Activated CD8-positive, alpha-beta T cell treated with anti-CD3 and anti-CD28 coated beads for 36 hours (primary cell): ENCODE results near the gene TMEM126A. TPM values are rescaled to one million over a fixed set of nuclear protein-coding genes. Genes with fewer than 3 reads are reported as not detected.

Experiments
- ATAC-seq: fragments of 200-7000 bp; cut with Tn5 transposase; one replicate; pipeline ENCODE4 v1.10.0; 2021; ENCODE audit warnings: mild to moderate bottlenecking, moderate library complexity
- CTCF ChIA-PET: fragments of 350-600 bp; sonication (Branson Sonifier 250); formaldehyde crosslinking; loops from one replicate; lab custom pipeline; 2021; ENCODE audit warnings: antibody characterized with exemption; lab: Charles Lee
- POLR2A ChIA-PET: fragments of 350-600 bp; sonication (Branson Sonifier 250); formaldehyde crosslinking; loops from one replicate; lab custom pipeline; 2021; ENCODE audit warnings: antibody characterized with exemption; lab: Charles Lee
- DNase-seq: peaks from one replicate; pipeline ENCODE4 v3.0.0-alpha.2; 2020
- H3K27ac Mint-ChIP-seq: one replicate; pipeline ENCODE4 v1.8.0; 2021; ENCODE audit warnings: mild to moderate bottlenecking, mixed read lengths
- H3K27me3 Mint-ChIP-seq: one replicate; pipeline ENCODE4 v1.8.0; 2021; ENCODE audit warnings: mixed read lengths
- H3K36me3 Mint-ChIP-seq: one replicate; pipeline ENCODE4 v1.8.0; 2021; ENCODE audit warnings: low read depth, mixed read lengths
- H3K4me1 Mint-ChIP-seq: one replicate; pipeline ENCODE4 v1.8.0; 2021; ENCODE audit warnings: low read depth, mixed read lengths
- H3K4me3 Mint-ChIP-seq: one replicate; pipeline ENCODE4 v1.8.0; 2021; ENCODE audit warnings: mild to moderate bottlenecking, moderate library complexity, mixed read lengths
- H3K9me3 Mint-ChIP-seq: one replicate; pipeline ENCODE4 v1.8.0; 2021; ENCODE audit warnings: mixed read lengths
- CTCF ChIP-seq: fragments of 200-600 bp; IDR thresholded peaks from one replicate; pipeline ENCODE4 v1.8.0; 2022; ENCODE audit warnings: antibody characterized with exemption, mild to moderate bottlenecking
- intact Hi-C: fragments of 100-400 bp; cut with micrococcal nuclease; formaldehyde crosslinking; loops from one replicate; pipeline ENCODE4 v1.10.0; 2022
- total RNA-seq, 2 experiments: library from RNA; stranded (reverse); gene quantifications; one replicate each; pipeline ENCODE4 v1.2.3, GENCODE V29; 2021

Gene TMEM126A
- total RNA-seq, 2 experiments from 2014 or later: 47.3 to 48.9 TPM

- no peaks in the 10 kb centered on the region for H3K27me3 Mint-ChIP-seq
- H3K4me3 Mint-ChIP-seq: no peak overlapping the region
- ChIA-PET CTCF (interaction anchor here (2.1 kb wide), 1 partner anchor 10 kb away, joined by 8 read pairs; the partner anchor contains the start of gene TMEM126A), POLR2A (interaction anchor here (2.7 kb wide), 1 partner anchor 11 kb away, joined by 15 read pairs; the partner anchor contains the start of gene TMEM126A)
- peaks cover 55% of the 10 kb centered on the region for H3K4me1 Mint-ChIP-seq
- no peak for DNase-seq
- no peak overlapping the region for H3K27ac Mint-ChIP-seq
- TF ChIP-seq CTCF: no peak
- H3K9me3 Mint-ChIP-seq: no peaks in the 10 kb centered on the region
- intact Hi-C loops: no loop called here
- no peak for ATAC-seq
- H3K36me3 Mint-ChIP-seq: peaks cover 61% of the 10 kb centered on the region
Observed at GRCh38 chr11:85658180-85658579, 10.4 kb downstream of the TMEM126A start.

- DNase-seq: no peak
- intact Hi-C loops: loop anchor here (5.0 to 10.0 kb wide), 3 partner anchors 35 to 163 kb away; partner anchors contain the start of genes DLG2 and TMEM126B
- CTCF ChIA-PET: no interaction called here
- ATAC-seq: no peak
- POLR2A ChIA-PET: interaction anchor here (0.7 to 4.3 kb wide), 3 partner anchors 9 to 34 kb away, joined by 3 to 38 read pairs (median 4); partner anchors contain the start of genes DLG2 and TMEM126A
- H3K36me3 Mint-ChIP-seq: peaks cover 58% of the 10 kb centered on the region
- TF ChIP-seq CTCF: no peak
- no peak overlapping the region for H3K27ac Mint-ChIP-seq
- no peaks in the 10 kb centered on the region for H3K27me3 Mint-ChIP-seq
- H3K4me1 Mint-ChIP-seq: peaks cover 44% of the 10 kb centered on the region
- no peaks in the 10 kb centered on the region for H3K9me3 Mint-ChIP-seq
- H3K4me3 Mint-ChIP-seq: peak overlapping the region; percentile 99
Observed at GRCh38 chr11:85661972-85662664, 14.4 kb downstream of the TMEM126A start.

GRCh38 chr11:85663080-85663752 is 15.4 kb downstream of the TMEM126A start:
- intact Hi-C loops: loop anchor here (5.0 to 10.0 kb wide), 3 partner anchors 36 to 162 kb away; partner anchors contain the start of genes DLG2 and TMEM126B
- no peaks in the 10 kb centered on the region for H3K9me3 Mint-ChIP-seq
- H3K27ac Mint-ChIP-seq: peak overlapping the region; percentile 97
- ATAC-seq: no peak
- TF ChIP-seq CTCF: no peak
- no peak for DNase-seq
- H3K4me3 Mint-ChIP-seq: peak overlapping the region; percentile 99
- peaks cover 54% of the 10 kb centered on the region for H3K36me3 Mint-ChIP-seq
- POLR2A ChIA-PET: interaction anchor here (1.0 to 4.3 kb wide), 12 partner anchors 9 to 154 kb away, joined by 3 to 38 read pairs (median 5); partner anchors contain the start of genes DLG2, TMEM126A and TMEM126B
- peaks cover 41% of the 10 kb centered on the region for H3K4me1 Mint-ChIP-seq
- CTCF ChIA-PET: interaction anchor here (0.6 to 2.1 kb wide), 6 partner anchors 14 to 192 kb away, joined by 3 to 7 read pairs (median 3); partner anchors contain the start of genes CCDC83, TMEM126A and TMEM126B
- H3K27me3 Mint-ChIP-seq: no peaks in the 10 kb centered on the region

- ChIA-PET CTCF (interaction anchor here (0.6 to 2.1 kb wide), 7 partner anchors 15 to 191 kb away, joined by 3 to 7 read pairs (median 3); partner anchors contain the start of genes CCDC83, TMEM126A and TMEM126B), POLR2A (interaction anchor here (0.8 to 4.3 kb wide), 18 partner anchors 9 to 191 kb away, joined by 3 to 38 read pairs (median 4); partner anchors contain the start of genes CCDC83, DLG2, TMEM126A and TMEM126B)
- TF ChIP-seq CTCF: peak; percentile 60
- H3K4me3 Mint-ChIP-seq: peak overlapping the region; percentile 99
- DNase-seq: peak; percentile 94
- peak; percentile 77 for ATAC-seq
- no peaks in the 10 kb centered on the region for H3K27me3 Mint-ChIP-seq
- H3K4me1 Mint-ChIP-seq: peaks cover 34% of the 10 kb centered on the region
- H3K27ac Mint-ChIP-seq: peak overlapping the region; percentile 97
- peaks cover 48% of the 10 kb centered on the region for H3K36me3 Mint-ChIP-seq
- intact Hi-C loops: loop anchor here (5.0 to 10.0 kb wide), 3 partner anchors 37 to 161 kb away; partner anchors contain the start of genes DLG2 and TMEM126B
- H3K9me3 Mint-ChIP-seq: no peaks in the 10 kb centered on the region
Observed at GRCh38 chr11:85663753-85664614, 16.2 kb downstream of the TMEM126A start.
